IMR-90 (cell line): ENCODE data around the gene DPPA2. TPM values are rescaled to one million over a fixed set of nuclear protein-coding genes. Genes with fewer than 3 reads are reported as not detected.

ENCODE experiments used
- ATAC-seq: fragments of 200-7000 bp; cut with Tn5 transposase; 2 replicates; pipeline ENCODE4 v1.9.1; 2020; ENCODE audit warnings: low read depth, mild to moderate bottlenecking, moderate library complexity
- BruUV-seq: library from RNA; stranded (reverse); fragments of 400-500 nt; replicated peaks from 2 replicates; lab custom pipeline; 2021; lab: Mats Ljungman, UMichigan
- CTCF ChIA-PET: fragments of 300-600 bp; formaldehyde crosslinking; extraction: SDS; loops from one replicate; lab custom pipeline; 2021; ENCODE audit warnings: antibody characterized with exemption; lab: Yijun Ruan, JAX
- POLR2A ChIA-PET: fragments of 300-600 bp; sonication (Branson Sonifier 250); formaldehyde crosslinking; loops from one replicate; lab custom pipeline; 2022; ENCODE audit warnings: antibody characterized with exemption; ENCODE audit not compliant: unreplicated experiment; lab: Charles Lee
- DNase-seq: peaks from one replicate; pipeline ENCODE4 v3.0.0; 2013
- H2AFZ ChIP-seq: replicated peaks from 2 replicates; pipeline ENCODE3; 2013; ENCODE audit warnings: low read length, mild to moderate bottlenecking; ENCODE audit not compliant: poor library complexity
- H2AK5ac ChIP-seq: 2 replicates; pipeline ENCODE4 v1.6.1; 2013; ENCODE audit warnings: low read depth, low read length, inconsistent platforms
- H2AK9ac ChIP-seq: replicated peaks from 2 replicates; pipeline ENCODE3; 2013; ENCODE audit warnings: mild to moderate bottlenecking, low read depth, low read length, moderate library complexity; ENCODE audit not compliant: poor library complexity
- H2BK120ac ChIP-seq: 2 replicates; pipeline ENCODE4 v1.6.1; 2013; ENCODE audit warnings: low read depth, low read length, inconsistent platforms
- H2BK15ac ChIP-seq: 3 replicates; pipeline ENCODE4 v1.6.1; 2013; ENCODE audit warnings: low read depth, low read length, inconsistent platforms
- H2BK20ac ChIP-seq: 2 replicates; pipeline ENCODE4 v1.6.1; 2013; ENCODE audit warnings: low read depth, mild to moderate bottlenecking, inconsistent platforms, low read length, moderate library complexity
- H2BK5ac ChIP-seq: 2 replicates; pipeline ENCODE4 v1.6.1; 2013; ENCODE audit warnings: mild to moderate bottlenecking, low read depth, low read length, inconsistent platforms; ENCODE audit not compliant: poor library complexity, severe bottlenecking
- H3K14ac ChIP-seq: replicated peaks from 2 replicates; pipeline ENCODE4 v1.6.1; 2013; ENCODE audit warnings: low read depth, low read length, inconsistent platforms
- H3K18ac ChIP-seq: 2 replicates; pipeline ENCODE4 v1.6.1; 2013; ENCODE audit warnings: low read depth, low read length, control low read depth
- H3K23ac ChIP-seq: 2 replicates; pipeline ENCODE4 v1.6.1; 2013; ENCODE audit warnings: low read depth, low read length, inconsistent platforms
- H3K27ac ChIP-seq: 2 replicates; pipeline ENCODE4 v1.5.1; 2013; ENCODE audit warnings: mild to moderate bottlenecking, control low read depth, low read length; ENCODE audit not compliant: insufficient read depth
- H3K27me3 ChIP-seq: 2 replicates; pipeline ENCODE4 v1.6.1; 2013; ENCODE audit warnings: low read length; ENCODE audit not compliant: control insufficient read depth, insufficient read depth
- H3K36me3 ChIP-seq: 2 replicates; pipeline ENCODE4 v1.6.1; 2013; ENCODE audit warnings: low read length, mixed read lengths; ENCODE audit not compliant: control insufficient read depth, insufficient read depth
- H3K4ac ChIP-seq: 2 replicates; pipeline ENCODE4 v1.6.1; 2013; ENCODE audit warnings: low read depth, low read length, inconsistent platforms
- H3K4me1 ChIP-seq: 2 replicates; pipeline ENCODE4 v1.6.1; 2013; ENCODE audit warnings: low read length, mixed read lengths; ENCODE audit not compliant: control insufficient read depth, insufficient read depth
- H3K4me2 ChIP-seq: 2 replicates; pipeline ENCODE4 v1.6.1; 2013; ENCODE audit warnings: low read depth, mild to moderate bottlenecking, control low read depth, low read length, moderate library complexity
- H3K4me3 ChIP-seq: 2 replicates; pipeline ENCODE4 v1.5.1; 2013; ENCODE audit warnings: low read depth, mild to moderate bottlenecking, control low read depth, low read length, moderate library complexity; ENCODE audit not compliant: insufficient read depth
- H3K56ac ChIP-seq: 2 replicates; pipeline ENCODE4 v1.6.1; 2013; ENCODE audit warnings: low read length, inconsistent platforms; ENCODE audit not compliant: insufficient read depth; ENCODE audit errors: extremely low read depth
- H3K79me1 ChIP-seq, 2 experiments: 2 replicates each; pipeline ENCODE4 v1.6.1; 2013; ENCODE audit warnings: low read length in 2 of 2, inconsistent platforms in 1 of 2, low read depth in 1 of 2
- H3K9ac ChIP-seq: 2 replicates; pipeline ENCODE4 v1.6.1; 2013; ENCODE audit warnings: low read depth, low read length, control low read depth
- H3K9me1 ChIP-seq: 2 replicates; pipeline ENCODE4 v1.6.1; 2013; ENCODE audit warnings: low read length, inconsistent platforms; ENCODE audit not compliant: insufficient read depth
- H3K9me3 ChIP-seq: 2 replicates; pipeline ENCODE4 v1.6.1; 2013; ENCODE audit warnings: low read length; ENCODE audit not compliant: control insufficient read depth, insufficient read depth
- H4K20me1 ChIP-seq: 2 replicates; pipeline ENCODE4 v1.6.1; 2013; ENCODE audit warnings: low read length, inconsistent platforms; ENCODE audit not compliant: insufficient read depth
- H4K5ac ChIP-seq: 2 replicates; pipeline ENCODE4 v1.6.1; 2013; ENCODE audit warnings: mild to moderate bottlenecking, low read depth, low read length, control low read depth
- H4K8ac ChIP-seq, 2 experiments: 2 replicates each; pipeline ENCODE4 v1.6.1; 2013; ENCODE audit warnings: low read depth in 2 of 2, low read length in 2 of 2, control low read depth in 1 of 2, inconsistent platforms in 1 of 2
- H4K91ac ChIP-seq: 2 replicates; pipeline ENCODE4 v1.6.1; 2013; ENCODE audit warnings: low read depth, low read length, inconsistent platforms; ENCODE audit not compliant: insufficient read depth
- BHLHE40 ChIP-seq: fragments of 150-350 bp; IDR thresholded peaks from 2 replicates; pipeline ENCODE4 v1.6.1; 2016; ENCODE audit warnings: mild to moderate bottlenecking, low read depth, low read length
- CEBPB ChIP-seq: IDR thresholded peaks from 2 replicates; pipeline ENCODE4 v1.6.1; 2012; ENCODE audit warnings: low read depth, low read length, improper control_type of control experiment
- FOS ChIP-seq: fragments of 150-350 bp; IDR thresholded peaks from 2 replicates; pipeline ENCODE4 v1.6.1; 2016; ENCODE audit warnings: low read depth, low read length
- MAFK ChIP-seq: IDR thresholded peaks from 2 replicates; pipeline ENCODE4 v1.6.1; 2012; ENCODE audit warnings: low read depth, low read length, improper control_type of control experiment
- MAZ ChIP-seq: IDR thresholded peaks from 2 replicates; pipeline ENCODE4 v1.6.1; 2012; ENCODE audit warnings: low read depth, mild to moderate bottlenecking, low read length, improper control_type of control experiment, moderate library complexity, borderline replicate concordance
- MXI1 ChIP-seq: IDR thresholded peaks from 2 replicates; pipeline ENCODE4 v1.6.1; 2012; ENCODE audit warnings: low read depth, mild to moderate bottlenecking, low read length, moderate library complexity, borderline replicate concordance
- NFE2L2 ChIP-seq: fragments of 150-350 bp; IDR thresholded peaks from 2 replicates; pipeline ENCODE4 v1.6.1; 2016; ENCODE audit warnings: low read depth, mild to moderate bottlenecking, low read length
- POLR2A ChIP-seq: IDR thresholded peaks from 2 replicates; pipeline ENCODE4 v1.6.1; 2012; ENCODE audit warnings: mild to moderate bottlenecking, low read depth, low read length
- RCOR1 ChIP-seq: IDR thresholded peaks from 2 replicates; pipeline ENCODE4 v1.6.1; 2012; ENCODE audit warnings: mild to moderate bottlenecking, low read length, improper control_type of control experiment; ENCODE audit not compliant: insufficient replicate concordance
- RFX5 ChIP-seq: IDR thresholded peaks from 2 replicates; pipeline ENCODE4 v1.8.0; 2012; ENCODE audit warnings: low read depth, mild to moderate bottlenecking, low read length, moderate library complexity
- SMC3 ChIP-seq: fragments of 150-350 bp; IDR thresholded peaks from 2 replicates; pipeline ENCODE4 v1.6.1; 2016; ENCODE audit warnings: low read depth, mild to moderate bottlenecking, antibody characterized with exemption, low read length, moderate library complexity
- WGBS, 2 experiments: methylation state at CpG; one replicate each; pipeline versions ENCODE4 v1.1.5 to v1.1.7; 2013; ENCODE audit warnings: missing lambda C conversion rate in 2 of 2; ENCODE audit not compliant: insufficient read length in 1 of 2; ENCODE audit errors: extremely low coverage in 2 of 2; 5-methylcytosine and 5-hydroxymethylcytosine counted together
- dilution Hi-C: fragments of 300-500 bp; cut with HindIII; formaldehyde crosslinking; loops from one replicate; pipeline ENCODE4 v1.14.3; 2018; ENCODE audit warnings: low sequenced_read_pairs; ENCODE audit not compliant: unreplicated experiment
- in situ Hi-C: fragments of 300-500 bp; cut with MboI; formaldehyde crosslinking; loops from 3 replicates; pipeline ENCODE4 v1.14.3; 2019; ENCODE audit warnings: low sequenced_read_pairs, inconsistent platforms, mixed read lengths
- intact Hi-C: fragments of 100-400 bp; cut with micrococcal nuclease; formaldehyde crosslinking; loops from 2 replicates; pipeline ENCODE4 v1.10.0; 2022
- polyA plus RNA-seq, 3 experiments: library from polyadenylated mRNA; depleted of rRNA; stranded (reverse); fragments of >200 nt; gene quantifications; 2 replicates each; pipeline ENCODE4 v1.2.3, GENCODE V29; 2012; ENCODE audit warnings: low replicate concordance in 1 of 3
- total RNA-seq: library from RNA; depleted of rRNA; stranded (reverse); fragments of >200 nt; gene quantifications from 2 replicates; pipeline ENCODE4 v1.2.3, GENCODE V29; 2012
- TF ChIP-seq, protein P1 (sequence below): conservative IDR thresholded peaks from 2 replicates; pipeline ENCODE4 v1.5.1; 2012; ENCODE audit warnings: mild to moderate bottlenecking, low read depth, low read length, improper control_type of control experiment
- TF ChIP-seq, protein P2 (sequence below): fragments of 150-350 bp; IDR thresholded peaks from 2 replicates; pipeline ENCODE4 v1.6.1; 2016; ENCODE audit warnings: low read depth, mild to moderate bottlenecking, low read length, moderate library complexity, borderline replicate concordance
- TF ChIP-seq, protein P3 (sequence below): fragments of 150-350 bp; IDR thresholded peaks from 2 replicates; pipeline ENCODE4 v1.6.1; 2017; ENCODE audit warnings: mild to moderate bottlenecking, antibody characterized with exemption, low read length, low read depth

The DPPA2 gene
- total and polyA plus RNA-seq, 2 of the 4 experiments (the other 2 are of a cell fraction) = not detected

DNA sequence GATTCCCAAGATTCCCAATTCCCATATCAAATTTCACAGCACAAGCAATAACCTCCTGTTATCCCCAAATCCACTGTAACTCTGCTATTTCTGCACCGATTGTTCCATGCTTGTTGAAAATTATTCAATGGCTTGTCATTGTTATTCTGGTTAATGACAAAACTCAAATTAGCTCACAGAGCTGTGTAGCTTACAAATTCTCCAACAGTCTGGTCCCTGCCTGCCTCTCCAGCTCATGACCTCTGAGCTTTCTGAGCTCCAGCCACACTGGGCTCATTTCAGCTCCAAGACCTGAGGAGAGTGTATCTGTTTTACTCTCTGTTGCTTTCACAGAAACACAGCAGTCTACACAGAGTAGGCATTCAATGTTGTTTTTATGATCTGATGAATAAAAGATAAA lies 3.3 kb downstream of the DPPA2 start:
- Histone ChIP-seq H3K27ac (no peak overlapping the region), H3K9ac (no peak overlapping the region), H3K56ac (no peak overlapping the region), H3K23ac (no peak overlapping the region), H4K8ac (no peak overlapping the region), H3K4me2 (no peak overlapping the region), H3K4ac (no peak overlapping the region), H2AFZ (no peak overlapping the region), H2AK5ac (no peak overlapping the region), H4K91ac (no peak overlapping the region), H3K4me3 (no peak overlapping the region), H2BK120ac (no peak overlapping the region), H3K4me1 (no peaks in the 10 kb centered on the region), H3K18ac (no peak overlapping the region), H3K27me3 (no peaks in the 10 kb centered on the region), H3K14ac (no peak overlapping the region), H3K9me1 (no peaks in the 10 kb centered on the region), H3K36me3 (no peaks in the 10 kb centered on the region), H2AK9ac (no peak overlapping the region), H3K79me1 (no peaks in the 10 kb centered on the region), H2BK20ac (no peak overlapping the region), H4K20me1 (no peaks in the 10 kb centered on the region), H2BK15ac (no peak overlapping the region), H2BK5ac (no peak overlapping the region), H3K9me3 (peaks cover 10% of the 10 kb centered on the region), H4K5ac (no peak overlapping the region)
- intact Hi-C loops = no loop called here
- dilution Hi-C loops = no loop called here
- in situ Hi-C loops = no loop called here
- ATAC-seq (no peak), DNase-seq (no peak)
- CTCF ChIA-PET = no interaction called here
- TF ChIP-seq, protein P1, sequence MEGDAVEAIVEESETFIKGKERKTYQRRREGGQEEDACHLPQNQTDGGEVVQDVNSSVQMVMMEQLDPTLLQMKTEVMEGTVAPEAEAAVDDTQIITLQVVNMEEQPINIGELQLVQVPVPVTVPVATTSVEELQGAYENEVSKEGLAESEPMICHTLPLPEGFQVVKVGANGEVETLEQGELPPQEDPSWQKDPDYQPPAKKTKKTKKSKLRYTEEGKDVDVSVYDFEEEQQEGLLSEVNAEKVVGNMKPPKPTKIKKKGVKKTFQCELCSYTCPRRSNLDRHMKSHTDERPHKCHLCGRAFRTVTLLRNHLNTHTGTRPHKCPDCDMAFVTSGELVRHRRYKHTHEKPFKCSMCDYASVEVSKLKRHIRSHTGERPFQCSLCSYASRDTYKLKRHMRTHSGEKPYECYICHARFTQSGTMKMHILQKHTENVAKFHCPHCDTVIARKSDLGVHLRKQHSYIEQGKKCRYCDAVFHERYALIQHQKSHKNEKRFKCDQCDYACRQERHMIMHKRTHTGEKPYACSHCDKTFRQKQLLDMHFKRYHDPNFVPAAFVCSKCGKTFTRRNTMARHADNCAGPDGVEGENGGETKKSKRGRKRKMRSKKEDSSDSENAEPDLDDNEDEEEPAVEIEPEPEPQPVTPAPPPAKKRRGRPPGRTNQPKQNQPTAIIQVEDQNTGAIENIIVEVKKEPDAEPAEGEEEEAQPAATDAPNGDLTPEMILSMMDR = no peak
- TF ChIP-seq RFX5 (no peak), FOS (no peak), NFE2L2 (no peak), CEBPB (no peak), POLR2A (no peak), SMC3 (no peak), BHLHE40 (no peak), MAZ (no peak), MAFK (no peak), MXI1 (no peak), RCOR1 (no peak)
- TF ChIP-seq, protein P2, sequence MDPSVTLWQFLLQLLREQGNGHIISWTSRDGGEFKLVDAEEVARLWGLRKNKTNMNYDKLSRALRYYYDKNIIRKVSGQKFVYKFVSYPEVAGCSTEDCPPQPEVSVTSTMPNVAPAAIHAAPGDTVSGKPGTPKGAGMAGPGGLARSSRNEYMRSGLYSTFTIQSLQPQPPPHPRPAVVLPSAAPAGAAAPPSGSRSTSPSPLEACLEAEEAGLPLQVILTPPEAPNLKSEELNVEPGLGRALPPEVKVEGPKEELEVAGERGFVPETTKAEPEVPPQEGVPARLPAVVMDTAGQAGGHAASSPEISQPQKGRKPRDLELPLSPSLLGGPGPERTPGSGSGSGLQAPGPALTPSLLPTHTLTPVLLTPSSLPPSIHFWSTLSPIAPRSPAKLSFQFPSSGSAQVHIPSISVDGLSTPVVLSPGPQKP = no peak
- TF ChIP-seq, protein P3, sequence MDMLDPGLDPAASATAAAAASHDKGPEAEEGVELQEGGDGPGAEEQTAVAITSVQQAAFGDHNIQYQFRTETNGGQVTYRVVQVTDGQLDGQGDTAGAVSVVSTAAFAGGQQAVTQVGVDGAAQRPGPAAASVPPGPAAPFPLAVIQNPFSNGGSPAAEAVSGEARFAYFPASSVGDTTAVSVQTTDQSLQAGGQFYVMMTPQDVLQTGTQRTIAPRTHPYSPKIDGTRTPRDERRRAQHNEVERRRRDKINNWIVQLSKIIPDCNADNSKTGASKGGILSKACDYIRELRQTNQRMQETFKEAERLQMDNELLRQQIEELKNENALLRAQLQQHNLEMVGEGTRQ = no peak
- BruUV-seq = no TSS peak
- WGBS, 2 experiments = no CpG with 5 or more reads among the region's 1 CpG
- POLR2A ChIA-PET = no interaction called here
